ENCODE data around the gene PACSIN3.
"Not testable (repeated sequence)": the region's sequence is repeated elsewhere in the genome, so short reads cannot be mapped to it uniquely, and the experiment has no call there.

Gene PACSIN3

DNA sequence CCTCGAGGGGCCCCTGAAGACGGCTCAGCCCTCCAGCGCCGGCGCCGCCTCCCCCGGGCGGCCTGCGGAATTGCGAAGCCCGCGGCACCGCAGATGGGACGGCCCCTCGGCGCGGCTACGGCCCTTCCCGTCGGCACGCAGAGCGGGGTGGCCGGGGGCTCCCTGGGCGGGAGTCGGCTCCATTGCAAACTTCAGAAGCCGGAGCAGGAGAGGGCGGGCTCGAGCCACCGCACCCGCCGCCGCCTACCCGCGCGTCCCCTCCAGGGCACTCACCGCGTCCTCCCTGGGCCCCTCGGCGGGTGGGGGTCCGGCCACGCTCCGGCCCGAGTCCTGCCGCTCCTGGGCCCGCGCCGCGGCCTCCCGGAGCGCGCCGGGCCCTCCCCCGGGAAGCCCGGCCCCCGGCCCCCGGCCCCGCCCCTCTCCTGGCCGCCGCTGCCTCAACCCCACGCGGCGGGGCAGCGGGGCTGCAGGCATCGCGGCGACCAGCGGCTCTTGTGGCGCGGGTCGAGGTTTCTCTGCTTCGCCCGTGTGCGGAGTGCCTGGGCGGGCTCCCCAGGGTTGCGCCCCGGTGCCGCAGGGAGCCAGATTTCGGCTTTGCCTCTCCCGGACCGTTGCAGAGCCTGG is at the start of gene PACSIN3:
Gene PACSIN3 (minus strand): TSS at position 359 of the 624 bp plus-strand sequence. CDS start 3,707 bp downstream, outside the sequence.
- no peak for DNase-seq (ENCODE audit: low read depth in 2 of 2)

DNA sequence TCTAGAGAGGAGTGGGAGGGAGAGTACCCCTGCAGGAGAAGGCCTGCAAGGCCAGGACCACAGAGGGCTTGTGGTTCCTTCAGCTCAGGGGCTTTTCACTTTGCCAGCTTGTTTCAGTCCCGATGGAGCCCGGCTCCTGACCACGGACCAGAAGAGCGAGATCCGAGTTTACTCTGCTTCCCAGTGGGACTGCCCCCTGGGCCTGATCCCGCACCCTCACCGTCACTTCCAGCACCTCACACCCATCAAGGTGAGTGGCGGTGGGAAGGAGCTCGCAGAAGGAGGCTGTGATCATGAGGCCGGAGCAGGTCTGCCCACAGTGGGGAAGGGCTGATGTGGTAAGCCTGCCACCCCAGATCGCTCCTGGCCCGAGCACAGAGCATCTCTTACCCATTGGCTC is 48.9 kb upstream of the PACSIN3 start:
- no peak for DNase-seq (ENCODE audit: low read depth in 2 of 2)

GRCh38 chr11:47234669-47235100 is 48.5 kb upstream of the PACSIN3 start:
- DNase-seq (ENCODE audit: low read depth in 2 of 2): peak in 1 of 2 donors; percentile 18

DNA sequence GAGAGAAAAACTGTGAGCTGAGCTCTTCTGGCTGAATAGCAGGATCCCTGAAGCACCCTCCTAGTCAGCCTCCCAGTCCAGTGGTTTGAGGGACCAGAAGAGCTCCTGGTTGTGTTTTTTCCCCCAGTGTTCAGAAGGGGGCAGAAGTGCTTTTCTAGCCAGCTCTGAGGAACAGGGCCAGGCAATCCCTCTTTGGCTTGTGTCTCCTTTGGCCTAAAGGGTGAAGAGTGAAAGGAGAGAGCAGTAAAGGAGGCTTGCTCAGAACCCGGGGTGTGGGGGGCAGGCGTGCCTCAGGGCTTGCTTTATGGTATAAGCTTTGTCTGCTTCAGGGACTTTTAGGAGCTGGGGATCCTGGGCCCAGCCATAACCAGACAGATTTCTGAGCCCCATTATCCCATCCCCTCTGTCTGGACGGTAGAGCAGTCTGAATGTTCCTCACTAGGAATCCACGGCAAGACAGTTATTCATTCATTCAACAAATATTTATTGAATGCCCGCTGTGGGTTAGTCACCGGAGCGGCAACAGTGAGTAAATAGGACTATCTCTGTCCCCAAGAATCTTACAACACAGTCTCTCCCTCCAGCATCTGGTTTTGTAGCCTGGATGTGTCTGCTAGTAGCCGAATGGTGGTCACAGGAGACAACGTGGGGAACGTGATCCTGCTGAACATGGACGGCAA is 47.9 kb upstream of the PACSIN3 start:
- DNase-seq (ENCODE audit: low read depth in 2 of 2): no peak

DNA sequence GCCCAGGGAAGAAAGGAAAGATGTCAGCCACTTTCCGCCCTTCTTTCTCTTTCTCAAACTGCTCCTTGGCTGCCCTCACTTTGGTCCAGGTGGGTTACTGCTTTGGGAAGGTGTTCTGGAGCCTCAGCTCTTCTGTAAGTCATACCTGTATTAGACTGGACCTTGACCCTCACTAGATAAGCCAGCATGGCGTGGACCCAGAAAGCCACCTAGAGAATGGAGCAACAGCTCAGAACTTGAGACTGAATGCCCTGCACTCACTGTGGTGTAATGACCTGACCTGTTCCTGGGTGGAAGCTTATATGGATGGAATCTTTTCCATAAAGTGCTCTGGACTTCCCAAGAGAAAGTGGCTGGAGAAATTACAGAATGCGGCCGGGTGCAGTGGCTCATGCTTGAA is 46.8 kb upstream of the PACSIN3 start:
- DNase-seq (ENCODE audit: low read depth in 2 of 2): no peak

GRCh38 chr11:47229161-47229560 is 42.9 kb upstream of the PACSIN3 start:
- DNase-seq (ENCODE audit: low read depth in 2 of 2): no peak

GRCh38 chr11:47225552-47226400 is 39.5 kb upstream of the PACSIN3 start:
- DNase-seq (ENCODE audit: low read depth in 2 of 2): no peak

DNA sequence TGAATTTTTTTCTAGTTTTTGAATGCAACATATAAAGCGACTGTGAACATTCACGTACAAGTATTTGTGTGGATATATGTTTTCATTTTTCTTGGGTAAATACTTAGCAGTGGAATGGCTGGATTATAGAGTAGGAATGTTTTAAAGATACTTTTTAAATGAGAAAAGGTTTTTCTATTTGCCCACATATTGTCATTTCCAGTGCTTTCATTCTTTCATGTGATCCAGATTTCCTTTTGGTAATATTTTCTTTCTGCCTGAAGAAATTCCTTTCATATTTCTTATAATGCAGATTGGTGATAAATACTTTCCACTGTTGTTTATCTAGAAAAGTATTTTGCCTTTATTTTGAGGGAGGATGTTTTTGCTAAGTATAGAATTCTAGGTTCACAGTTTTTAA is 36.5 kb upstream of the PACSIN3 start:
- DNase-seq (ENCODE audit: low read depth in 2 of 2): no peak

DNA sequence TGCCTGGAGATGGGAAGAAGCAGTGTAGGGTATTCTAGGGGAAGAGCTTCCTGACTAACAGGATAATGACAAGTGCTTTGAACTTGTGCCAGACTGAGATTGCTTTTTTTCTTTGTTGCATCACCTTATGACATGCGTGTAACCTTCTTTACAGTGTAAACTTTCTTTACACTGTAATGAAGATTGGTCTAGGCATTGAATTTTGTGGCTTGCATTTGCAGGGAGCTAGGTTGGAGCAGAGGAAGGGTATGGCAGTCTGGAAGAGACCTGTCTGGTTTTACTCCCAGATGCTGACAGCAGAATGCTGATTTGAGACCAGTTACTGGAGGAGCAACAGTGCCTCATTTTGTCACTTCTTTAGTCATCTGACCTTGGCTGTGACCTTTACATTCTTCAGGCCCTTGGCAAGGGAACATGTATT is 34.2 kb upstream of the PACSIN3 start:
- DNase-seq (ENCODE audit: low read depth in 2 of 2): no peak

DNA sequence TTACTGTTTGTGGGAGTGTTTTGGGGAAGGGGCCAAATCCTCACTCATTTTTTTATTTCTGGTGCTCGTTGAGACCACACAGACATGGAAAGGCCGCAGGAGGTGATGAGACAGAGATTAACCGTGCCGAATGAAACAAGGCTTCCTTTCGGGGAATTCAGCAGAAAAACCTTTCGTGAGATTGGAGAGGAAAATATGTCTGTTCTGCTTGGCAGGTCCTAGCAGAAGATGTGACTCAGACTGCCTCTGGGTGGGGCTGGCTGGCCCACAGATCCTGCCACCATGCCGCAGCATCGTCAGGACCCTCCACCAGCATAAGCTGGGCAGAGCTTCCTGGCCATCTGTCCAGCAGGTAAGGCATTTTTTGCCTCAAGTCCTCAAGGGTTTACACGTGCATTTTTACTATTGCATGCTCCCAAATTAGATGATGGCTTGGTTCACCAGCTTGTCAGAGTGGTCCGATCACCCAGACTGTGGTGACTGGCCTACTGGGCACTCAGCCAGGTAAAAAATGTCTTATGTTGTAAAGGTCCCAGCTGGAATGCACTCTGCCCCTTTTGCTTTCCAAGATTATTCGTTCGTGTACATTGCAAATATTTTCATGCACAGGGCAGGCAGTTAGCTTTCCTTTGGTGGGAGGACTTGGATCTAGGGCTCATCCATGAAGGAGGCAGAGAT is 30.0 kb upstream of the PACSIN3 start:
- peak; percentile 25 for DNase-seq (ENCODE audit: low read depth in 2 of 2)

DNA sequence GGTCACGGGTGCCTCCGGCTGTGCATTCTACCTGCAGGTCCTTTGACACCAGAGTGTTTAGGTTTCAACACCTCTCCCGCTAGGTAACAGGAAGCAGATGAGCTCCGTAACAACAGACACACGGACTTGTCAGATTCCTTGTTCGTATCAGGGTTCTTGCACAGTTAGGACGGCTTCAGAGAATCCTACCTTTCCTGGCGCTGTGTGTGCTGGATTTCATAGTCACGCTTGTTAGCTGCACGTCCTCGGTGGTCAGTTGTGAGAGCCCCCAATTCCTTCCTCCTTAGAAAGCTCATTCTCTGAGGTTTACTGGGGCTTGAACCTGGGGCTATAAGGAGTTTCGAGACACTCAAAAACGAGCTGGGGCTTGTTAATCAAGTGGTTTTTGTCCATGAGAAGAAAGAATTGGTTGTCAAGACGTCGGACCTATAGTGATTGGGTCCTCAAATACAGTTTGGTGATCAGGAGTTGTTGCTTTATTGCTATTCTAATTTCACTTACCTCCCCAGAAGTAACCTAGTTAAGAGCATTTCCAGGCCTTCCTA is 29.2 kb upstream of the PACSIN3 start:
- peak in 1 of 2 donors; percentile 8 for DNase-seq (ENCODE audit: low read depth in 2 of 2)

GRCh38 chr11:47213950-47214565 is 27.8 kb upstream of the PACSIN3 start:
- peak; percentile 55 to 69 for DNase-seq (ENCODE audit: low read depth in 2 of 2)

GRCh38 chr11:47212938-47213337 is 26.7 kb upstream of the PACSIN3 start:
- no peak for DNase-seq (ENCODE audit: low read depth in 2 of 2)

DNA sequence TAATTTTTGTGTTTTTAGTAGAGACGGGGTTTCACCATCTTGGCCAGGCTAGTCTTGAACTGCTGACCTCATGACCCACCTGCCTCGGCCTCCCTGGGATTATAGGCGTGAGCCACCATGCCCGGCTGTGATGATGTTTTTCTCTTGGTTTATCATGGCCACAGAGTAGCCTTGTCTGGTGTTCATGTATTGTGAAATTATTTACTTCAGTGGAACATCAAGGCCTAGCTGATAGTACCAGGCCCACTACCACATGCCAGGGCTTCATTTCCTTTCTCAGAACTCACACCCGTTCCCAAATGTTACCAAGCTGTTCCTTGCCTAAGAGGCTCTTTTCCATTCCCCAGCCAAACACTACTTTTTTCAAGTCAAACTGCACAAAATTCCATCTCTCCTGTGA is 22.4 kb upstream of the PACSIN3 start:
- DNase-seq (ENCODE audit: low read depth in 2 of 2): no peak

GRCh38 chr11:47208008-47208552 is 21.8 kb upstream of the PACSIN3 start:
- DNase-seq (ENCODE audit: low read depth in 2 of 2): not testable (repeated sequence)

GRCh38 chr11:47207459-47207858 is 21.2 kb upstream of the PACSIN3 start:
- DNase-seq (ENCODE audit: low read depth in 2 of 2): no peak

DNA sequence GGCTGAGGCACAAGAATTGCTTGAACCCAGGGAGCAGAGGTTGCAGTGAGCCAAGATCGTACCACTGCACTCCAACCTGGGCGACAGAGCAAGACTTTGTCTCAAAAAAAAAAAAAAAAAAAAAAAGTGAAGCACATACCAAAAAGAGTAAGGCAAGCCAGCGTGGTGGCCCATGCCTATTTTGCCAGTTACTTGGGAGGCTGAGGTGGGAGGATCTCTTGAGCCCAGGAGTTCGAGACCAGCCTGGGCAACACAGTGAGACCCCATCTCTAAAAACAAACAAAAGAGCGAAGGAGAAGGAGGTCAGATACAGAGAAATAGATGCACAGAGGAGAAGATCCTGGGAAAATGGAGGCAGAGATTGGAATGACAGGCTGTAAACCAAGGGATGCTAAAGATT is 20.3 kb upstream of the PACSIN3 start:
- DNase-seq (ENCODE audit: low read depth in 2 of 2): not testable (repeated sequence)

DNA sequence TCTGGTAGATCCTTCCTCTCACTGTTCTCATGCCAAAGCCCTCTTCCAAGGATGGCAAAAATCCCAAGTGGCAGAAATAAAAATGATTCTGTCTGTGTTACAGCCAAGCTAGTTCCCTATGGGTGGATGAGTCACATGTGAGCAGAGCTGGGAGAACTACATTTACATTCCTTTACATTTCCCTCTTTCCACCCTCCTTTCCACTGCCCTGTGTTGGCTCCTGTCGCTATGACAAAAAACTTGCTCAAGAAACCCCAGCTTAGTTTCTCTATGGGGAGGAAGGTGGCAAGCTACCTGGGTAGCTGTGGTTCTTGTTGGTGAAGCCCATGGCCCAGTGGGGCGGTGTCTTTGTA is 18.4 kb upstream of the PACSIN3 start:
- DNase-seq (ENCODE audit: low read depth in 2 of 2): no peak

DNA sequence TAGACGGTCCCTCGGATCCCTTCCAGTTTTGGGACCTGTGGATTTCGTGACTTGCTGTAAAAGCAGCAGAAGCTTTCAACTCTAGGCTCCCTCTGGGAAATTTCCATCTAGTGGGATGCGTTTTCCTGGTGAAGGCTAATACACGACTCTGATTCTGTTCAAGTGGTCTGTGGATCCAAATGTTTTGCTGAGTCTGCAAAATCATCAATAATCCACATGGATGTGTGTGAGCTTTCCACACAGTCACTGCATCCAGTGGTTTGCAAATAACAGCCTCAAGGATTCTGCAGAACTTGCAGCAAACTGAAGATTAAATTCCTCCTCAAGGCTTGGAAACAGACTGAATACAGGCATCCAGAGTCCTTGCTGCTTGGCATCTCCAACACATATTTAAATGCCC is 16.3 kb upstream of the PACSIN3 start:
- no peak for DNase-seq (ENCODE audit: low read depth in 2 of 2)

- DNase-seq (ENCODE audit: low read depth in 2 of 2): no peak
These were observed 14.8 kb upstream of the PACSIN3 start for GRCh38 chr11:47201015-47201414.

- not testable (repeated sequence) for DNase-seq (ENCODE audit: low read depth in 2 of 2)
These were observed 11.9 kb upstream of the PACSIN3 start for GRCh38 chr11:47198161-47198560.

Measured in stimulated activated CD8-positive, alpha-beta memory T cell treated with anti-CD3 and anti-CD28 coated beads, Interleukin-7, amount 100 ng/mL, for 1 hour (primary cell).